ENCODE data around the gene TULP1.

- TF ChIP-seq EZH2 (IDR thresholded peaks at IDR 0.05), result no peak
- TF ChIP-seq POLR2AphosphoS5 (IDR thresholded peaks at IDR 0.05; ENCODE audit: borderline replicate concordance, low read depth, low read length), result no peak
- no peak for TF ChIP-seq FOXP2 (optimal IDR thresholded peaks at IDR 0.05; ENCODE audit: control extremely low read depth, extremely low read length, insufficient read depth)
Measured at GRCh38 chr6:35448191-35448590, 64.5 kb downstream of the TULP1 start.

Data from SK-N-MC (cell line).